ENCODE results near the gene OR7A10.
"Not testable (repeated sequence)": the region's sequence is repeated elsewhere in the genome, so short reads cannot be mapped to it uniquely, and the experiment has no call there.

OR7A10 gene

GRCh38 chr19:14821937-14822336, 26.8 kb downstream of the OR7A10 start:
- DNase-seq: no peak
- no peak overlapping the region for H3K4me3 Mint-ChIP-seq
- ATAC-seq (replicated peaks): no peak
- no peak overlapping the region for H3K27ac Mint-ChIP-seq
- no peaks in the 10 kb centered on the region for H3K9me3 Mint-ChIP-seq
- peaks cover 55 to 79% of the 10 kb centered on the region in 2 donors for H3K27me3 Mint-ChIP-seq
- no peaks in the 10 kb centered on the region for H3K4me1 Mint-ChIP-seq (ENCODE audit: low read depth in 2 of 2)
- no peaks in the 10 kb centered on the region for H3K36me3 Mint-ChIP-seq (ENCODE audit: insufficient read depth)

GRCh38 chr19:14818588-14818987, 30.1 kb downstream of the OR7A10 start:
- H3K27ac Mint-ChIP-seq: no peak overlapping the region
- H3K4me1 Mint-ChIP-seq (ENCODE audit: low read depth in 2 of 2): no peaks in the 10 kb centered on the region
- H3K9me3 Mint-ChIP-seq: no peaks in the 10 kb centered on the region
- H3K4me3 Mint-ChIP-seq: no peak overlapping the region
- no peaks in the 10 kb centered on the region for H3K36me3 Mint-ChIP-seq (ENCODE audit: insufficient read depth)
- ATAC-seq (replicated peaks) (no peak), DNase-seq (no peak)
- H3K27me3 Mint-ChIP-seq: peaks cover 24 to 45% of the 10 kb centered on the region in 2 donors

GRCh38 chr19:14817052-14817451, 31.7 kb downstream of the OR7A10 start:
- H3K4me3 Mint-ChIP-seq: no peak overlapping the region
- peaks cover 16 to 39% of the 10 kb centered on the region in 2 donors for H3K27me3 Mint-ChIP-seq
- H3K9me3 Mint-ChIP-seq: no peaks in the 10 kb centered on the region
- ATAC-seq (replicated peaks): no peak
- no peaks in the 10 kb centered on the region for H3K36me3 Mint-ChIP-seq (ENCODE audit: insufficient read depth)
- no peaks in the 10 kb centered on the region for H3K4me1 Mint-ChIP-seq (ENCODE audit: low read depth in 2 of 2)
- no peak for DNase-seq
- no peak overlapping the region for H3K27ac Mint-ChIP-seq

- Mint-ChIP-seq H3K36me3 (ENCODE audit: insufficient read depth) (no peaks in the 10 kb centered on the region), H3K27ac (no peak overlapping the region), H3K4me1 (ENCODE audit: low read depth in 2 of 2) (no peaks in the 10 kb centered on the region), H3K27me3 (peaks cover 6 to 29% of the 10 kb centered on the region in 2 donors), H3K9me3 (no peaks in the 10 kb centered on the region), H3K4me3 (no peak overlapping the region)
- ATAC-seq (replicated peaks) (no peak), DNase-seq (no peak)
Observed at GRCh38 chr19:14814982-14815652, 33.6 kb downstream of the OR7A10 start.

GRCh38 chr19:14809272-14810057, 39.3 kb downstream of the OR7A10 start:
- Mint-ChIP-seq H3K9me3 (no peaks in the 10 kb centered on the region), H3K27me3 (peaks cover 20 to 29% of the 10 kb centered on the region in 2 donors)
- no peak for ATAC-seq (replicated peaks)

GRCh38 chr19:14804765-14805164, 44.0 kb downstream of the OR7A10 start:
- Mint-ChIP-seq H3K4me3 (no peak overlapping the region), H3K9me3 (no peaks in the 10 kb centered on the region), H3K36me3 (ENCODE audit: insufficient read depth) (no peaks in the 10 kb centered on the region), H3K4me1 (ENCODE audit: low read depth in 2 of 2) (peaks cover 0 to 4% of the 10 kb centered on the region in 2 donors), H3K27me3 (peaks cover 19 to 40% of the 10 kb centered on the region in 2 donors), H3K27ac (no peak overlapping the region)
- no peak for ATAC-seq (replicated peaks)
- no peak for DNase-seq

More at GRCh38 chr19:14809272-14810057, 39.3 kb downstream of the OR7A10 start:
- no peak for DNase-seq
- no peaks in the 10 kb centered on the region for H3K36me3 Mint-ChIP-seq (ENCODE audit: insufficient read depth)
- no peak overlapping the region for H3K27ac Mint-ChIP-seq
- H3K4me3 Mint-ChIP-seq: no peak overlapping the region
- H3K4me1 Mint-ChIP-seq (ENCODE audit: low read depth in 2 of 2): peaks cover 0 to 4% of the 10 kb centered on the region in 2 donors

GRCh38 chr19:14798760-14799159, 50.0 kb downstream of the OR7A10 start:
- ATAC-seq (replicated peaks): no peak

GRCh38 chr19:14796021-14796420, 52.7 kb downstream of the OR7A10 start:
- Mint-ChIP-seq H3K4me1 (ENCODE audit: low read depth in 2 of 2) (no peaks in the 10 kb centered on the region), H3K36me3 (ENCODE audit: insufficient read depth) (no peaks in the 10 kb centered on the region), H3K9me3 (no peaks in the 10 kb centered on the region), H3K4me3 (no peak overlapping the region), H3K27ac (no peak overlapping the region), H3K27me3 (peaks cover 25 to 41% of the 10 kb centered on the region in 2 donors)
- no peak for DNase-seq
- ATAC-seq (replicated peaks): no peak

More at GRCh38 chr19:14798760-14799159, 50.0 kb downstream of the OR7A10 start:
- Mint-ChIP-seq H3K36me3 (ENCODE audit: insufficient read depth) (no peaks in the 10 kb centered on the region), H3K27me3 (peaks cover 21 to 58% of the 10 kb centered on the region in 2 donors), H3K4me3 (no peak overlapping the region), H3K9me3 (no peaks in the 10 kb centered on the region), H3K4me1 (ENCODE audit: low read depth in 2 of 2) (no peaks in the 10 kb centered on the region), H3K27ac (no peak overlapping the region)
- no peak for DNase-seq

- no peak for DNase-seq
- Mint-ChIP-seq H3K4me3 (no peak overlapping the region), H3K27me3 (peaks cover 25 to 37% of the 10 kb centered on the region in 2 donors), H3K27ac (no peak overlapping the region), H3K36me3 (ENCODE audit: insufficient read depth) (no peaks in the 10 kb centered on the region), H3K4me1 (ENCODE audit: low read depth in 2 of 2) (no peaks in the 10 kb centered on the region), H3K9me3 (no peaks in the 10 kb centered on the region)
- ATAC-seq (replicated peaks): no peak
Observed at GRCh38 chr19:14795078-14795721, 53.5 kb downstream of the OR7A10 start.

GRCh38 chr19:14792250-14792649, 56.5 kb downstream of the OR7A10 start:
- DNase-seq; H3K27ac Mint-ChIP-seq; H3K36me3 Mint-ChIP-seq (ENCODE audit: insufficient read depth); H3K4me1 Mint-ChIP-seq (ENCODE audit: low read depth in 2 of 2); H3K9me3 Mint-ChIP-seq; ATAC-seq (replicated peaks); H3K4me3 Mint-ChIP-seq: not testable (repeated sequence)
- H3K27me3 Mint-ChIP-seq: peaks cover 11 to 22% of the 10 kb centered on the region in 2 donors
